ENCODE data around the gene ITGAE.

DNA sequence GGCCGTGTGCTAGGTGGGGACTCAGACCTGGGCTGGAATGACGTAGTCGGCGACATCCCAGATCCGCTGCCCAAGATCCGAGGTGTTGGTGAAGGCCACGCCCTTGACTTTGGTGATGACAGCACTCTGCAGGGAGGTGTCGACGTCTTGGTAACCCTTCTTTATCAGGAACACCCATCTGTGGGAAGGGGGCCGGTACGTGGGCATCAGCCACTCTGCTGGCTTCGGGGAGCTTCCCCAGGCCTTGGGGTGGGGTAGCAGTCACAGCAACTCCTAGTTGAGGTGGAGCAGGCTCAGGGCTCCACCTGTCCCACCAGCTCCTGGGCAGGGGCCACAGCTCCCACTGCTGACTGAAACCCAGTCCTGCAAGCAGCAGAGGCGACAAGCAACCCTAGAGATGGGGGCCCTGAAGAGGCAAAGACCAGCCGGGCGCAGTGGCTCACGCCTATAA lies 109.3 kb downstream of the ITGAE start:
- TF ChIP-seq GATA2 (IDR thresholded peaks at IDR 0.05; ENCODE audit: low read depth, low read length) (no peak), GATA3 (IDR thresholded peaks at IDR 0.05; ENCODE audit: low read depth, low read length) (no peak)
